G401 (cell line): ENCODE data around the gene NELFB. TPM values are rescaled to one million over a fixed set of nuclear protein-coding genes. Genes with fewer than 3 reads are reported as not detected.

Experiments used
- DNase-seq: peaks from one replicate; pipeline ENCODE4 v3.0.0-alpha.2; 2015; ENCODE audit warnings: low spot score
- in situ Hi-C: cut with HindIII; loops from 2 replicates; pipeline ENCODE4 v1.10.0; 2016; ENCODE audit warnings: low sequenced_read_pairs, mixed read lengths
- total RNA-seq: library from RNA; depleted of rRNA; stranded (reverse); fragments of >200 nt; shearing (Covaris generic); gene quantifications from 2 replicates; pipeline ENCODE4 v1.2.3, GENCODE V29; 2014

NELFB gene
- total RNA-seq, 1 experiment from 2014 or later, result 93.6 TPM

GRCh38 chr9:137308057-137308619 lies 53.0 kb downstream of the NELFB start:
- in situ Hi-C loops, result no loop called here
- no peak for DNase-seq

- in situ Hi-C loops, result loop anchor here (10.0 kb wide), 1 partner anchor 105 kb away; no protein-coding TSS in a partner anchor
- no peak for DNase-seq
Observed at GRCh38 chr9:137309368-137310188, 54.5 kb downstream of the NELFB start.

- no peak for DNase-seq
- in situ Hi-C loops, result loop anchor here (10.0 kb wide), 1 partner anchor 104 kb away; no protein-coding TSS in a partner anchor
Observed at GRCh38 chr9:137310189-137311052, 55.3 kb downstream of the NELFB start.

DNA sequence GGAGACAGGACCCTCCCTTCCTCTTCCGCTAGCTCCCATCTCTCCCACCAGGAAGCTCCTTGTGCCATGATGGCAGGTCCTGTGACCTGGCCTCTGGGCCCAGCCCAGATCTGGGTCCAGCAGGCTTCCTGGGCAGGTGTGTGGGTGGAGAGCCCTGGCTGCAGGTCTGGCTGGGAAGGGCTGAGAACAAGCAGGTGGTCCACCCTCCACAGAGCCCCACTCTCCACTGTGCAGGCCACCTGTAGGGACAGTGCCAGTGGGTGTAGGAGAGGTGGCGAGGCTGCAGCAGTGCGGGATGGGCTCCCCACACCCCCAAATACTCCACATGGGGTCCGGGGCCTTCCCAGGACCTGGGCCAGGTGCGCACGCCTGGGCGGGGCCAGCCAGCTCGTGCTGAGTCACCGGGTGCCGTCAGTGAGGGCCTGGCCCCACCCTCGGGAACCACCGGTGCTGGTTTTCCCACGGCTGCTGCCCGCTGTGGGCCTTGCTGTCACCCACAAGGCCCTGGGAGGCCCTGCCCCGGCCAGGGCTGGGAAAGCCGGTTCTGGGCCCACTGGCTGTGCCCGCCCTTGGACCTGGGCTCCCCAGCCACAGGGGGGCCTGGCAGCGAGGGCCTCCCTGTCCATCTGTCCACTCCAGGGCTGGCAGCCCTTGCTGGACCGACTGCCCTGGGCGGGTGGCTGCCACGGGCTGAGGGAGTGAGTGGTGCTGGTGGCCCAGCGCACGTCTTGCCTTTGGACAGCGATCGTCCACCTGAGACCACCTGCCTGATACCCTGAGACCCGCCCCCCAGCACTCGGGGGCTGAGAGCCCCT lies 56.3 kb downstream of the NELFB start:
- in situ Hi-C loops, result loop anchor here (10.0 kb wide), 1 partner anchor 103 kb away; no protein-coding TSS in a partner anchor
- DNase-seq, result no peak

- in situ Hi-C loops, result loop anchor here (10.0 kb wide), 1 partner anchor 103 kb away; no protein-coding TSS in a partner anchor
- no peak for DNase-seq
Observed at GRCh38 chr9:137311986-137312851, 57.1 kb downstream of the NELFB start.

- no peak for DNase-seq
- in situ Hi-C loops, result loop anchor here (10.0 kb wide), 1 partner anchor 102 kb away; no protein-coding TSS in a partner anchor
Observed at GRCh38 chr9:137312852-137313325, 57.8 kb downstream of the NELFB start.

GRCh38 chr9:137313326-137313936 lies 58.3 kb downstream of the NELFB start:
- DNase-seq, result no peak

DNA sequence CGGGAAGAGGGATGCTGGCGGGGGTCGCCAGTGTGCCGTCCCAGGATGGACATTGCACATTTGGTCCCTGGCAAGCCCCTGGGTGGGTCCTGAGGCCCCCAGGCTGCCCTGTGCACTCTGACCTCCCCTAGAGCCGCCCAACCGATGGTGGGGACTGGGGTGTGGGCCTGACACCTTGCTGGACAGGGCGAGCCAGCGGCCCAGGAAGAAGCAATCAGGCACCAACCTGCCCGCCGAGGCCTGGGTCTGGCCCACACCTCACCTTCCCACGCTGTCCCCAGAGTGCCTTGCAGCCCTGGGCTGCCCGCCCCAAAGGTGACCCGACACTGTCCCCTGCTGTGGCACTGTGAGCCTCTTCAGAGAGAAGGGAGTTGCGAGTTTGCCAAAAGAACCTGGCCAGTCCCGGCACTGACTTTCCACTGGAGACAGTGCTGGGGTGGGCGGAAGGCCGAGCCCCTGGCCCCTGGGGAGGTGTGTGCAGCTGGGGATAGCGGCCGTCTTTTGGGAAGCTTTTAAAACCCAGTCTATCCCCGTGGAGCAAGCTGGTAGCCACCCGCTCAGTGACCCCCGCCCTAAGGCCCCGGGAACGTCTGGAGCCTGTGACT lies 58.9 kb downstream of the NELFB start:
- no peak for DNase-seq
- in situ Hi-C loops, result loop anchor here (10.0 kb wide), 1 partner anchor 101 kb away; no protein-coding TSS in a partner anchor

More at GRCh38 chr9:137313326-137313936, 58.3 kb downstream of the NELFB start:
- in situ Hi-C loops, result loop anchor here (10.0 kb wide), 1 partner anchor 101 kb away; no protein-coding TSS in a partner anchor

- DNase-seq, result no peak
- in situ Hi-C loops, result loop anchor here (10.0 kb wide), 1 partner anchor 100 kb away; no protein-coding TSS in a partner anchor
Observed at GRCh38 chr9:137314561-137315560, 59.7 kb downstream of the NELFB start.

DNA sequence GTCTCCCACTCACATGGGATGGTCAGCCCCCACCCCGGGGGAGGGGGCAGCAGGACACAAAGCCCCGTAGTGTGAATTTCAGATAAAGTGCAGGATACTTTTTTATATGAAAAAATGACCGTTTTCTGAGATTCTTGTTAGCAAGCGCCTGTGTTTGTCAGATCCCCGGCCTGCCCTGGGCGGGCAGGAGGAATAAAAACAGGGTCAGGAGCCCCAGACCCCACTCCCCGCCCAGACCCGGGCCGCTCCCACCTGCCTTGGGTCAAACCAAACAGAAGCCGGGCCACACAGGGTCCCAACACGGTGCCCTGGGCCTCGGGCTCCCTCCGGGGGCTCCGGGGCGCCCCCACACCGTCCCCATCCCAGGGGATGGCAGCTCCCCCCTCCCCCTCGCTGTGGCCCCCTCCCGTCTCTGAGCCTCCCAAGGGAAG lies 60.5 kb downstream of the NELFB start:
- no peak for DNase-seq

GRCh38 chr9:137316012-137316981 lies 61.2 kb downstream of the NELFB start:
- in situ Hi-C loops, result loop anchor here (10.0 kb wide), 1 partner anchor 99 kb away; no protein-coding TSS in a partner anchor
- no peak for DNase-seq

More for the DNA sequence above, 60.5 kb downstream of the NELFB start:
- in situ Hi-C loops, result loop anchor here (10.0 kb wide), 1 partner anchor 99 kb away; no protein-coding TSS in a partner anchor

GRCh38 chr9:137317021-137317717 lies 62.0 kb downstream of the NELFB start:
- no peak for DNase-seq
- in situ Hi-C loops, result loop anchor here (10.0 kb wide), 1 partner anchor 98 kb away; no protein-coding TSS in a partner anchor

- in situ Hi-C loops, result loop anchor here (10.0 kb wide), 1 partner anchor 97 kb away; no protein-coding TSS in a partner anchor
- DNase-seq, result no peak
Observed at GRCh38 chr9:137317718-137318511, 62.8 kb downstream of the NELFB start.
